Ramos (cell line): ENCODE measurements around the gene COX8A.
"Not testable (repeated sequence)": the region's sequence is repeated elsewhere in the genome, so short reads cannot be mapped to it uniquely, and the experiment has no call there.

ENCODE experiments used
- in situ Hi-C: fragments of 300-500 bp; cut with MboI; formaldehyde crosslinking; loops from one replicate; pipeline ENCODE4 v1.14.3; 2022; ENCODE audit warnings: low sequenced_read_pairs; ENCODE audit not compliant: unreplicated experiment

Gene COX8A

DNA sequence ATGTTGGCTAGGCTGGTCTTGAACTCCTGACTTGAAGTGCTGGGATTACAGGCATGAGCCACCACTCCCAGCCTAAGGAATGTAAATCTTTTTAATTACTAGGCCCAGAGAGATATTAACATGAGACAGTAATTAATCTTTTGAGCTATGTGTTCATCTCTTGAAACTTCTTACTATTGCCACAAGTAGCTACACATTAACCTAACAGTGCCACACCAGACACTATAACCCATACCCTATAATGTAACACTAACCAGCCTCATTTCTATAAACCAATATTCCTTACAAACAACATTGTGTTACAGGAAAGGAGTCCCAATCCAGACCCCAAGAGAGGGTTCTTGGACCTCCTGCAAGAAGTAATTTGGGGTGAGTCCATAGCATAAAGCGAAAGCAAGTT is 8.0 kb upstream of the COX8A start:
- in situ Hi-C loops: no loop called here

DNA sequence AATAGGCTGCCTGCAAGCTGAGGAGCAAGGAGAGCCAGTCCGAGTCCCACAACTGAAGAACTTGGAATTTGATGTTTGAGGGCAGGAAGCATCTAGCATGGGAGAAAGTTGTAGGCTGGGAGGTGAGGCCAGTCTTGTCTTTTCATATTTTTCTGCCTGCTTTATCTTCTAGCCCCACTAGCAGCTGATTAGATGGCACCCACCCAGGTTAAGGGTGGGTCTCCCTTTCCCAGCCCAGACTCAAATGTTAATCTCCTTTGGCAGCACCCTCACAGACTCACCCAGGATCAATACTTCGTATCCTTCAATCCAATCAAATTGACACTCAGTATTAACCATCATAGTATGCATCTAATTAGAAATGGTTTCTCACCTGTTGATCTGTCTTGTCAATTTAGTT is 5.0 kb upstream of the COX8A start:
- in situ Hi-C loops: no loop called here

- in situ Hi-C loops: no loop called here
Observed at GRCh38 chr11:63970902-63971301, 3.5 kb upstream of the COX8A start.

DNA sequence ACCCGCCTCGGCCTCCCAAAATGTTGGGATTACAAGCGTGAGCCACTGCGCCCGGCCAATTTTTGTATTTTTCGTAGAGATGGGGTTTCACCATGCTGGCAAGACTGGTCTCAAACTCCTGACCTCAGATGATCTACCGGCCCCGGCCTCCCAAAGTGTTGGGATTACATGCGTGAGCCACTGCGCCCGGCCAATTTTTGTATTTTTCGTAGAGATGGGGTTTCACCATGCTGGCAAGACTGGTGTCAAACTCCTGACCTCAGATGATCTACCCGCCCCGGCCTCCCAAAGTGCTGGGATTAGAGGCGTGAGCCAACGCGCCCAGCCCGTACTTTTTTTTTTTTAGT is 535 bp upstream of the COX8A start:
- in situ Hi-C loops: not testable (repeated sequence)

GRCh38 chr11:63978551-63979239 is 4.3 kb downstream of the COX8A start:
- in situ Hi-C loops: no loop called here

DNA sequence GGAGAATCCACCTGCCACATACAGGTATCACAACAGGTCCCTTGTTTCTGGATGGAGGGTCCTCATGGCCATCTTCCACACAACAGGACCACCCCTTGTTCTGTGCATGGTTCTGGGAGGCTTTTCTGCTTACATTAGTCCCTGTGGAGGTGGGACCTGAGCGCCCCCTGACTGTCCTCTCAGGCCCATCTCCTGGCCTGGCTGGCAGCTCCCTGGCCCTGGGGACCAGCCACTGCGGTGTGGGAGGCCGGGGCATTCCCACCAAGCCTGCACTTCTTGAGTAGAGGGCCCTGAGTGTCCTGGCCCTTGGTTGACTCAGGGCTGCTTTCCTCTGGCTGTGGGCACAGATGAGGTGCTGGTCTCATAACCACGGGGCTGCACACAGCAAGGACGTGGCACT is 5.0 kb downstream of the COX8A start:
- in situ Hi-C loops: no loop called here

DNA sequence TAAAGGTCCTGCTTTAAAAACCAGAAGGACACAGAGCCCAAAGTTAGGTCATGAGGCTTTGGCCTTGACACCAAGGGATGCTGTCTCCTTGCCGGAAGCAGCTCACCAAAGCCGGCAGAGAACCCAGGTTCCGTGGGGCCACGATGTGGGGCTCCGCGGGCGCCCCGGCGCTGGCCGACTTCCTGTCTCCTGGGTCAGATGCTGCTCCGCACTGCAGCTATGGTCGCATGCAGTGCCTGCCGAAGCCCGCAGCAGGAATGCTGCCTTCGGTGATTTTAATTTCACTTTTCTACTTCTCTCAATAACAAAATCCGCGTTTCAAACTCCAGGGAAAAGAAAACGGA is 11.4 kb downstream of the COX8A start:
- in situ Hi-C loops: no loop called here

GRCh38 chr11:63986156-63986931 is 11.9 kb downstream of the COX8A start, which contains the start of gene OTUB1:
Gene OTUB1 (plus strand): TSS chr11:63986438. CDS start chr11:63986457, 19 bp downstream.
- in situ Hi-C loops: no loop called here

GRCh38 chr11:63986932-63987513 is 12.6 kb downstream of the COX8A start:
- in situ Hi-C loops: no loop called here

DNA sequence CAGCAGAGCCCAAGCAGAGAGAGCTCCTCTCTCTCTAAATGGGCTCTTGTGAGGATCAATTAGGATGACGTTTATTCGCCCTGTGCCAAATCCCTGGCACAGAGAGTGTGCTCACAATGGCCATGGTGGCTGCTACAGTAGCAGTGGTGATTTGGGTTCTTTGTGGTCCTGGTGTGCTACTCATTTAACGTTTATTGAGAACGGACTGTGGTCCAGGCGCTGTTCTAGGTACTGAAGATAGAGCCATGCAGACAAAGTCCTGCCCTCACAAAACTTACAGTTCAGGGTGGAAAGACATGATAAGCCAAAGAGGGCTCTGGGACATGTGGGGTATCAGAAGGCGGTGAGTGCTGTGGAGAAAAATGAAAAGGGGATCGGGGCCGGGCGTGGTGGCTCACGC is 17.1 kb downstream of the COX8A start:
- in situ Hi-C loops: loop anchor here (10.0 kb wide), 1 partner anchor 303 kb away; the partner anchor contains the start of gene KCNK4

DNA sequence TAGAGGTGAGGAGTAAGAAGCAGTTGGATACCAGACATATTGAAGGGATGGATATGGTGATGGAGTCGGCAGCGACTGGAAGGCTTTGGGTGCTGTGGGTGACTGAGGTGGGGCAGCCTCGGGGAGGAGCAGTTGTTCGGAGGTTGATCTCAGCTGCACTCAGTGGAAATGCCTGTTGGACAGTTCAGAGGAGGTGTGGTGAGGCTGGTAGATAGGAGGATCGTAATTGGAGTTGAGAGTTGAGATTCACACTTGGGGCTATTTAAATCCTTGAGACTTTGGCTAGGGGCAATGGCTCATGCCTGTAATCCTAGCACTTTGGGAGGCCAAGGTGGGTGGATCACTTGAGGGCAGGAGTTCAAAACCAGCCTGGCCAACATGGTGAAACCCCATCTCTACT is 18.7 kb downstream of the COX8A start:
- in situ Hi-C loops: loop anchor here (10.0 kb wide), 1 partner anchor 302 kb away; the partner anchor contains the start of gene KCNK4

- in situ Hi-C loops: loop anchor here (10.0 kb wide), 1 partner anchor 301 kb away; the partner anchor contains the start of gene KCNK4
Observed at GRCh38 chr11:63993993-63994392, 19.6 kb downstream of the COX8A start.

GRCh38 chr11:63996512-63996911 is 22.1 kb downstream of the COX8A start:
- in situ Hi-C loops: loop anchor here (10.0 kb wide), 1 partner anchor 298 kb away; the partner anchor contains the start of gene KCNK4

GRCh38 chr11:63997104-63997700 is 22.8 kb downstream of the COX8A start:
- in situ Hi-C loops: loop anchor here (10.0 kb wide), 1 partner anchor 298 kb away; the partner anchor contains the start of gene KCNK4

- in situ Hi-C loops: loop anchor here (10.0 kb wide), 1 partner anchor 297 kb away; the partner anchor contains the start of gene KCNK4
Observed at GRCh38 chr11:63997801-63998337, 23.4 kb downstream of the COX8A start.

- in situ Hi-C loops: loop anchor here (10.0 kb wide), 1 partner anchor 296 kb away; the partner anchor contains the start of gene KCNK4
Observed at GRCh38 chr11:63998558-63999348, 24.3 kb downstream of the COX8A start.

DNA sequence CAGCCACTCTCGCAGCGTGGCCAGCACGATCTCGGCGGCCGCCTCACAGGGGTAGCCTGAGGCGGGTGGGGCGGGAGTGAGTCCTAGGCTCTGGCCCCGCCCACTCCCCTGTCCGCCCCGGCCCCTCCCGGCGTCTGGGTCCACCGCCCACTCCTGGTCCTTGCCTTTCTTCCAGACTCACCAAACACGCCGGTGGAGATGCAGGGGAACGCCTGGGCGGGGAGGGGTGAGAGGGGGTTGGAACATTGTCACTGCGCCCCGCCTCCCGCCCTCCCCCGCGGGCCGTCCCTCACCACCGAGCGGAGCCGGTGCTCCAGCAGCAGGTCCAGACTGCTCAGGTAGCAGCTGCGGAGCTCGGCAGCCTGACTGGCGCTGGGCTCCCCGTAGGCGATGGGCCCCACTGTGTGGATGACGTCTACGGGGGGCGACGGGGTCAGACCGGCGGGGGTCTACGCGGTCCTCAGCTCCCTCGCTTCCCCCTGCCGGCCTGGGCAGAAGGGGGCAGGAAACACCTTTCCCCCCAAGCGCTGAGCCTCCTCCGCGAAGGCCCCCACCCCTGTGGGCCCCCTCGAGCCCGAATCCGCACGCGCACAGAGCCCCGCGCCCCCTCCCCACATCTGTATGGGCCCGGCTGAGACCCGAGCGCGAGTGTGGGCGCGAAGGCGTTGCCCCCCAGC is 25.1 kb downstream of the COX8A start:
- in situ Hi-C loops: loop anchor here (5.0 to 10.0 kb wide), 2 partner anchors 148 to 295 kb away; partner anchors contain the start of gene KCNK4

- in situ Hi-C loops: loop anchor here (5.0 kb wide), 1 partner anchor 147 kb away; no protein-coding TSS in a partner anchor
Observed at GRCh38 chr11:64000026-64000739, 25.8 kb downstream of the COX8A start.
